Thoracic aorta (tissue), 2 donors: ENCODE measurements around the gene TGFB2. TPM values are rescaled to one million over a fixed set of nuclear protein-coding genes. Genes with fewer than 3 reads are reported as not detected.

Experiments used
- ATAC-seq: fragments of 150-250 bp; one replicate; pipeline ENCODE4 v1.8.0; 2017; ENCODE audit warnings: low read depth; ENCODE audit not compliant: insufficient number of reproducible peaks, low FRiP score
- DNase-seq: peaks from one replicate; pipeline ENCODE4 v3.0.0-alpha.2; 2020; ENCODE audit warnings: low spot score
- H3K27ac ChIP-seq, 2 donors: fragments of 200-600 bp; sonication (generic); 1 replicate in 1 of 2; 2 replicates in 1 of 2; pipeline ENCODE4 v1.5.1; 2016; ENCODE audit warnings: mild to moderate bottlenecking in 2 of 2, moderate library complexity in 2 of 2
- H3K27me3 ChIP-seq: fragments of 200-600 bp; sonication (generic); replicated peaks from 2 replicates; pipeline ENCODE4 v1.6.0; 2016; ENCODE audit warnings: mild to moderate bottlenecking; ENCODE audit not compliant: insufficient read depth
- H3K36me3 ChIP-seq: fragments of 200-600 bp; sonication (generic); one replicate; pipeline ENCODE4 v1.5.1; 2016
- H3K4me1 ChIP-seq, 2 donors: fragments of 200-600 bp; sonication (generic); 1 replicate in 1 of 2; 2 replicates in 1 of 2; pipeline versions ENCODE4 v1.5.1 to v1.6.0; 2016; ENCODE audit warnings: low read depth in 2 of 2, mild to moderate bottlenecking in 1 of 2; ENCODE audit not compliant: control insufficient read depth in 1 of 2
- H3K4me3 ChIP-seq: fragments of 200-600 bp; sonication (generic); 2 replicates; pipeline ENCODE4 v1.5.1; 2016; ENCODE audit warnings: mild to moderate bottlenecking
- H3K9me3 ChIP-seq: fragments of 200-600 bp; sonication (generic); 2 replicates; pipeline ENCODE4 v1.5.1; 2016
- CTCF ChIP-seq: fragments of 200-600 bp; sonication (generic); IDR thresholded peaks from one replicate; pipeline ENCODE4 v1.5.1; 2019; ENCODE audit warnings: antibody characterized with exemption
- total RNA-seq, 2 donors: library from RNA; depleted of rRNA; stranded (reverse); fragments of >200 nt; gene quantifications; one replicate each; pipeline versions ENCODE4 v1.1.0 to v1.2.3, GENCODE V29; 2016

The TGFB2 gene
- total RNA-seq, 2 donors from 2014 or later: 9.1 to 9.2 TPM

- Histone ChIP-seq H3K27ac (peak overlapping the region; percentile 39 to 58), H3K27me3 (no peaks in the 10 kb centered on the region), H3K4me1 (peaks cover 3 to 43% of the 10 kb centered on the region in 2 donors), H3K9me3 (no peaks in the 10 kb centered on the region), H3K36me3 (no peaks in the 10 kb centered on the region), H3K4me3 (peak overlapping the region; percentile 53)
- DNase-seq (no peak), ATAC-seq (no peak)
- no peak for TF ChIP-seq CTCF
These were observed 12.7 kb downstream of the TGFB2 start for GRCh38 chr1:218357893-218358232.

- TF ChIP-seq CTCF: no peak
- Histone ChIP-seq H3K27me3 (no peaks in the 10 kb centered on the region), H3K4me3 (no peak overlapping the region), H3K4me1 (peaks cover 15 to 72% of the 10 kb centered on the region in 2 donors), H3K36me3 (no peaks in the 10 kb centered on the region), H3K27ac (peak overlapping the region in 1 of 2 donors; percentile 6), H3K9me3 (no peaks in the 10 kb centered on the region)
- DNase-seq (no peak), ATAC-seq (no peak)
These were observed 16.3 kb downstream of the TGFB2 start for GRCh38 chr1:218361298-218362065.

- peaks cover 15 to 69% of the 10 kb centered on the region in 2 donors for H3K4me1 ChIP-seq
- no peak overlapping the region for H3K4me3 ChIP-seq
- no peaks in the 10 kb centered on the region for H3K9me3 ChIP-seq
- peak overlapping the region in 1 of 2 donors; percentile 75 for H3K27ac ChIP-seq
- ATAC-seq (no peak), DNase-seq (no peak)
- TF ChIP-seq CTCF: no peak
- H3K27me3 ChIP-seq: no peaks in the 10 kb centered on the region
- H3K36me3 ChIP-seq: no peaks in the 10 kb centered on the region
These were observed 17.4 kb downstream of the TGFB2 start for GRCh38 chr1:218362418-218363076.

GRCh38 chr1:218363141-218363540, 18.0 kb downstream of the TGFB2 start:
- H3K9me3 ChIP-seq: no peaks in the 10 kb centered on the region
- H3K4me1 ChIP-seq: peaks cover 14 to 65% of the 10 kb centered on the region in 2 donors
- H3K27ac ChIP-seq: peak overlapping the region in 1 of 2 donors; percentile 75
- no peak overlapping the region for H3K4me3 ChIP-seq
- no peak for ATAC-seq
- no peak for DNase-seq
- TF ChIP-seq CTCF: no peak
- no peaks in the 10 kb centered on the region for H3K27me3 ChIP-seq
- H3K36me3 ChIP-seq: no peaks in the 10 kb centered on the region

GRCh38 chr1:218364028-218364710, 19.0 kb downstream of the TGFB2 start:
- peaks cover 12 to 60% of the 10 kb centered on the region in 2 donors for H3K4me1 ChIP-seq
- H3K9me3 ChIP-seq: no peaks in the 10 kb centered on the region
- H3K4me3 ChIP-seq: peak overlapping the region; percentile 22
- ATAC-seq (no peak), DNase-seq (no peak)
- H3K36me3 ChIP-seq: no peaks in the 10 kb centered on the region
- H3K27ac ChIP-seq: peak overlapping the region; percentile 74 to 75
- no peaks in the 10 kb centered on the region for H3K27me3 ChIP-seq
- no peak for TF ChIP-seq CTCF
